ENCODE measurements around the gene GET4.

Gene GET4

GRCh38 chr7:876077-876971 is at the start of gene GET4:
Gene GET4 (plus strand): TSS chr7:876554. CDS start chr7:876646, 92 bp downstream.
- in situ Hi-C loops (cut with HindIII; ENCODE audit: low sequenced_read_pairs), result no loop called here

GRCh38 chr7:828793-829561 is 47.4 kb upstream of the GET4 start:
- in situ Hi-C loops (cut with HindIII; ENCODE audit: low sequenced_read_pairs), result no loop called here

- in situ Hi-C loops (cut with HindIII; ENCODE audit: low sequenced_read_pairs), result no loop called here
Measured at GRCh38 chr7:830069-830468, 46.3 kb upstream of the GET4 start.

- in situ Hi-C loops (cut with HindIII; ENCODE audit: low sequenced_read_pairs), result no loop called here
Measured at GRCh38 chr7:831596-832166, 44.7 kb upstream of the GET4 start.

GRCh38 chr7:832167-832967 is 44.0 kb upstream of the GET4 start, which contains the start of gene SUN1:
Gene SUN1 (plus strand): TSS chr7:832476. CDS start chr7:832525, 49 bp downstream.
- in situ Hi-C loops (cut with HindIII; ENCODE audit: low sequenced_read_pairs), result no loop called here

- in situ Hi-C loops (cut with HindIII; ENCODE audit: low sequenced_read_pairs), result no loop called here
Measured at GRCh38 chr7:832968-833424, 43.4 kb upstream of the GET4 start.

GRCh38 chr7:833601-834258 is 42.6 kb upstream of the GET4 start:
- in situ Hi-C loops (cut with HindIII; ENCODE audit: low sequenced_read_pairs), result no loop called here

- in situ Hi-C loops (cut with HindIII; ENCODE audit: low sequenced_read_pairs), result no loop called here
Measured at GRCh38 chr7:834277-834676, 42.1 kb upstream of the GET4 start.

GRCh38 chr7:835021-835420 is 41.3 kb upstream of the GET4 start:
- in situ Hi-C loops (cut with HindIII; ENCODE audit: low sequenced_read_pairs), result no loop called here

GRCh38 chr7:835485-836401 is 40.6 kb upstream of the GET4 start:
- in situ Hi-C loops (cut with HindIII; ENCODE audit: low sequenced_read_pairs), result no loop called here

- in situ Hi-C loops (cut with HindIII; ENCODE audit: low sequenced_read_pairs), result no loop called here
Measured at GRCh38 chr7:836429-836828, 39.9 kb upstream of the GET4 start.

- in situ Hi-C loops (cut with HindIII; ENCODE audit: low sequenced_read_pairs), result no loop called here
Measured at GRCh38 chr7:837001-837400, 39.4 kb upstream of the GET4 start.

GRCh38 chr7:840001-840600 is 36.3 kb upstream of the GET4 start:
- in situ Hi-C loops (cut with HindIII; ENCODE audit: low sequenced_read_pairs), result loop anchor here (5.0 to 10.0 kb wide), 2 partner anchors 53 to 345 kb away; no protein-coding TSS in a partner anchor

- in situ Hi-C loops (cut with HindIII; ENCODE audit: low sequenced_read_pairs), result loop anchor here (5.0 to 10.0 kb wide), 2 partner anchors 55 to 347 kb away; no protein-coding TSS in a partner anchor
Measured at GRCh38 chr7:841943-842342, 34.4 kb upstream of the GET4 start.

GRCh38 chr7:842431-843031 is 33.8 kb upstream of the GET4 start:
- in situ Hi-C loops (cut with HindIII; ENCODE audit: low sequenced_read_pairs), result loop anchor here (5.0 to 10.0 kb wide), 2 partner anchors 55 to 348 kb away; no protein-coding TSS in a partner anchor

- in situ Hi-C loops (cut with HindIII; ENCODE audit: low sequenced_read_pairs), result loop anchor here (5.0 to 10.0 kb wide), 2 partner anchors 56 to 348 kb away; no protein-coding TSS in a partner anchor
Measured at GRCh38 chr7:843230-843629, 33.1 kb upstream of the GET4 start.

GRCh38 chr7:844043-844442 is 32.3 kb upstream of the GET4 start:
- in situ Hi-C loops (cut with HindIII; ENCODE audit: low sequenced_read_pairs), result loop anchor here (5.0 to 10.0 kb wide), 2 partner anchors 57 to 349 kb away; no protein-coding TSS in a partner anchor

GRCh38 chr7:844514-844913 is 31.8 kb upstream of the GET4 start:
- in situ Hi-C loops (cut with HindIII; ENCODE audit: low sequenced_read_pairs), result loop anchor here (5.0 to 10.0 kb wide), 2 partner anchors 57 to 350 kb away; no protein-coding TSS in a partner anchor

Measured in endothelial cell of hepatic sinusoid (primary cell).